Suprapubic skin (tissue), 4 donors: Measurements from ENCODE around the gene ECD. TPM values are rescaled to one million over a fixed set of nuclear protein-coding genes. Genes with fewer than 3 reads are reported as not detected.

Experiments used
- DNase-seq, 2 donors: peaks; one replicate each; pipeline ENCODE4 v3.0.0-alpha.2; 2019; ENCODE audit warnings: low spot score in 2 of 2
- H3K27ac ChIP-seq: fragments of 200-600 bp; sonication (generic); one replicate; pipeline ENCODE4 v1.5.1; 2019
- H3K27me3 ChIP-seq: fragments of 200-600 bp; sonication (generic); one replicate; pipeline ENCODE4 v1.5.1; 2019
- H3K36me3 ChIP-seq: fragments of 200-600 bp; sonication (generic); one replicate; pipeline ENCODE4 v1.5.1; 2019
- H3K4me1 ChIP-seq: fragments of 200-600 bp; sonication (generic); one replicate; pipeline ENCODE4 v1.5.1; 2019
- H3K4me3 ChIP-seq: fragments of 200-600 bp; sonication (generic); one replicate; pipeline ENCODE4 v1.5.1; 2019; ENCODE audit warnings: mild to moderate bottlenecking
- H3K9me3 ChIP-seq: fragments of 200-600 bp; sonication (generic); one replicate; pipeline ENCODE4 v1.5.1; 2019
- EP300 ChIP-seq: sonication (generic); formaldehyde crosslinking; IDR thresholded peaks from one replicate; pipeline ENCODE4 v1.6.1; 2017; ENCODE audit warnings: antibody characterized with exemption
- POLR2A ChIP-seq, 2 donors: fragments of 450-650 bp; IDR thresholded peaks; one replicate each; pipeline ENCODE4 v1.6.1; 2017; ENCODE audit warnings: antibody characterized with exemption in 2 of 2, mild to moderate bottlenecking in 2 of 2, moderate library complexity in 2 of 2
- POLR2AphosphoS5 ChIP-seq, 3 donors: sonication (generic); formaldehyde crosslinking; IDR thresholded peaks; one replicate each; pipeline ENCODE4 v1.6.1; 2017; ENCODE audit warnings: antibody characterized with exemption in 3 of 3
- WGBS: methylation state at CpG from one replicate; pipeline ENCODE4 v1.1.5; 2018; 5-methylcytosine and 5-hydroxymethylcytosine counted together
- total RNA-seq, 4 donors: library from RNA; depleted of rRNA; stranded (reverse); fragments of >200 nt; gene quantifications; one replicate each; pipeline ENCODE4 v1.1.0, GENCODE V29; 2016
- TF ChIP-seq, protein P1 (sequence below), 2 donors: fragments of 200-600 bp in 1 of 2; fragments of 450-650 bp in 1 of 2; sonication (generic) in 1 of 2; IDR thresholded peaks; one replicate each; pipeline ENCODE4 v1.5.1; 2016 to 2019; ENCODE audit warnings: antibody characterized with exemption in 2 of 2, mild to moderate bottlenecking in 1 of 2, moderate library complexity in 1 of 2

Gene ECD
- total RNA-seq, 4 donors from 2014 or later: 32.5 to 43.9 (median 35.1) TPM

DNA sequence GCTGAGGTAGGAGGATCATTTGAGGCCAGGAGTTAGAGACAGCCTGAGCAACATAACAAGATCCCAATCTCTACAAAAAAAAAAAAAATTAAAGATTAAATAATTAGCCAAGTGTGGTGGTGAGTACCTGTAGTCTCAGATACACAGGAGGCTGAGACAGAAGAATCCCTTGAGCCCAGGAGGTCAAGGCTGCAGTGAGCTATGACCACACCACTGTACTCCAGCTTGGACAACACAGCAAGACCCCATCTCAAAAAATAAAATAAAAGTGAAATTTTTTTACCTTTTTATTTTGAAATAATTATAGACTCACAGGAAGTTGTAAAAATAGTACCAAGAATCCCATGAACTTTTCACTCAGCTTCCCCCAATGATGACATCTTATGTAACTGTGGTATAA is 5.1 kb upstream of the ECD start:
- no peak for TF ChIP-seq POLR2A (IDR thresholded peaks at IDR 0.05)
- TF ChIP-seq EP300: no peak
- TF ChIP-seq, protein P1, sequence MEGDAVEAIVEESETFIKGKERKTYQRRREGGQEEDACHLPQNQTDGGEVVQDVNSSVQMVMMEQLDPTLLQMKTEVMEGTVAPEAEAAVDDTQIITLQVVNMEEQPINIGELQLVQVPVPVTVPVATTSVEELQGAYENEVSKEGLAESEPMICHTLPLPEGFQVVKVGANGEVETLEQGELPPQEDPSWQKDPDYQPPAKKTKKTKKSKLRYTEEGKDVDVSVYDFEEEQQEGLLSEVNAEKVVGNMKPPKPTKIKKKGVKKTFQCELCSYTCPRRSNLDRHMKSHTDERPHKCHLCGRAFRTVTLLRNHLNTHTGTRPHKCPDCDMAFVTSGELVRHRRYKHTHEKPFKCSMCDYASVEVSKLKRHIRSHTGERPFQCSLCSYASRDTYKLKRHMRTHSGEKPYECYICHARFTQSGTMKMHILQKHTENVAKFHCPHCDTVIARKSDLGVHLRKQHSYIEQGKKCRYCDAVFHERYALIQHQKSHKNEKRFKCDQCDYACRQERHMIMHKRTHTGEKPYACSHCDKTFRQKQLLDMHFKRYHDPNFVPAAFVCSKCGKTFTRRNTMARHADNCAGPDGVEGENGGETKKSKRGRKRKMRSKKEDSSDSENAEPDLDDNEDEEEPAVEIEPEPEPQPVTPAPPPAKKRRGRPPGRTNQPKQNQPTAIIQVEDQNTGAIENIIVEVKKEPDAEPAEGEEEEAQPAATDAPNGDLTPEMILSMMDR (IDR thresholded peaks at IDR 0.05): no peak
- no peak for TF ChIP-seq POLR2AphosphoS5 (IDR thresholded peaks at IDR 0.05)
- peaks cover 12% of the 10 kb centered on the region for H3K4me1 ChIP-seq
- no peaks in the 10 kb centered on the region for H3K9me3 ChIP-seq
- no peak overlapping the region for H3K4me3 ChIP-seq
- H3K27ac ChIP-seq: no peak overlapping the region
- DNase-seq: no peak
- peaks cover 19% of the 10 kb centered on the region for H3K36me3 ChIP-seq
- no peaks in the 10 kb centered on the region for H3K27me3 ChIP-seq

DNA sequence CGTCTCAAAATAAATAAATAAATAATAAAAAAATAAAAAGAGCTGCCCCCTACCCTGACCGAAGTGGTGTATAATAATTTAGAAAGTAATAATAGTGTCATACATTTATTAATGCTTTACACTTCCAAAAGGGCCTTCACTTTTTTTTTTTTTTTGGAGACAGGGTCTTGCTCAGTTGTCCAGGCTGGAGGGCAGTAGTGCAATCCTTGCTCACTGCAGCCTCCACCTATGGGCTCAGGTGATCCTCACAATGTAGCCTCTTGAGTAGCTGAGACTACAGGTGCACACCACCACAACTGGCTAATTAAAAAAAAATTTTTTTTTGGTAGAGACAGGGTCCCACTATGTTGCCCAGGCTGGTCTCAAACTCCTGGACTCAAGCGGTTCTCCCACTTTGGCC is 1.5 kb upstream of the ECD start:
- Histone ChIP-seq H3K27ac (no peak overlapping the region), H3K9me3 (no peaks in the 10 kb centered on the region), H3K4me3 (no peak overlapping the region), H3K36me3 (no peaks in the 10 kb centered on the region), H3K27me3 (no peaks in the 10 kb centered on the region), H3K4me1 (peaks cover 36% of the 10 kb centered on the region)
- TF ChIP-seq EP300 (no peak), POLR2AphosphoS5 (IDR thresholded peaks at IDR 0.05) (no peak), POLR2A (IDR thresholded peaks at IDR 0.05) (no peak)
- TF ChIP-seq, protein P1 (IDR thresholded peaks at IDR 0.05): no peak
- no peak for DNase-seq
- WGBS: 97% methylated on average over 3 of the region's 3 CpGs

DNA sequence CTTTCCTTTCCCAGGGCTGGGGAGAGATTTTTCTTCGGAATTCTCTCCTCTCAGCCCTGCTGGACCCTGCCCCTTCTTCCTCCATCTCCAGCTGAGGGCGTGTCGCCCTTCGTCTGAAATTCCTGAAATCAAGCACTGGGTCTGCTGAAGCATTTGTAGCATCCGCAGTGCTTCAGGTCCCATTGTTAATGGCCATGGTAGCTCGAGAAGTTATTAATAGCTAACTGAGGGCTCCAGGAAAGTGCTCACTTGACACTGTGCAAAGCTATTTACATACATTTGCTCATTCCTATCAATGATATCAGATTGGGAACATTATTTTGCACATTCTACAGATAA is 626 bp upstream of the ECD start:
- Histone ChIP-seq H3K27me3 (no peaks in the 10 kb centered on the region), H3K4me3 (peak overlapping the region; percentile 97), H3K36me3 (peaks cover 5% of the 10 kb centered on the region), H3K4me1 (peaks cover 42% of the 10 kb centered on the region), H3K9me3 (no peaks in the 10 kb centered on the region), H3K27ac (peak overlapping the region; percentile 98)
- 1% methylated on average over 6 of the region's 6 CpGs for WGBS
- no peak for DNase-seq
- TF ChIP-seq, protein P1 (IDR thresholded peaks at IDR 0.05): no peak
- TF ChIP-seq EP300: no peak
- no peak for TF ChIP-seq POLR2A (IDR thresholded peaks at IDR 0.05)
- no peak for TF ChIP-seq POLR2AphosphoS5 (IDR thresholded peaks at IDR 0.05)

DNA sequence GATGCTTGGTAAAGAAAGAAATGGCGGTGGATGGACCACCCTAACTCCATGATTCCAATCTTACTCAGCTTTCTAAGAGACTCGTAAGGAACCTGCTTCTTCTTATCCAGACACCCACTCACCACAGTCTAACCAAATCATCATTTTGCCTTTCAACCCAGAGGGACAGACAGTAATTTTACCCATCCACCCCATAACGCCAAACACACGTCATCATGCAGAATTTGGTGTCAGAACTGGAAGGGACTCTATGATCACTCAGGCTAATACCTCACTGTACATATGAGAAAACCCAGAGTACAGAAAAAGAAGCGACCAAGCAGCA is 388 bp downstream of the ECD start:
- no peak for TF ChIP-seq POLR2A (IDR thresholded peaks at IDR 0.05)
- TF ChIP-seq, protein P1 (IDR thresholded peaks at IDR 0.05): no peak
- H3K27ac ChIP-seq: peak overlapping the region; percentile 98
- peak overlapping the region; percentile 97 for H3K4me3 ChIP-seq
- H3K36me3 ChIP-seq: peaks cover 13% of the 10 kb centered on the region
- peaks cover 52% of the 10 kb centered on the region for H3K4me1 ChIP-seq
- no peak for DNase-seq
- no peaks in the 10 kb centered on the region for H3K27me3 ChIP-seq
- H3K9me3 ChIP-seq: no peaks in the 10 kb centered on the region
- 9% methylated on average over 5 of the region's 5 CpGs for WGBS

DNA sequence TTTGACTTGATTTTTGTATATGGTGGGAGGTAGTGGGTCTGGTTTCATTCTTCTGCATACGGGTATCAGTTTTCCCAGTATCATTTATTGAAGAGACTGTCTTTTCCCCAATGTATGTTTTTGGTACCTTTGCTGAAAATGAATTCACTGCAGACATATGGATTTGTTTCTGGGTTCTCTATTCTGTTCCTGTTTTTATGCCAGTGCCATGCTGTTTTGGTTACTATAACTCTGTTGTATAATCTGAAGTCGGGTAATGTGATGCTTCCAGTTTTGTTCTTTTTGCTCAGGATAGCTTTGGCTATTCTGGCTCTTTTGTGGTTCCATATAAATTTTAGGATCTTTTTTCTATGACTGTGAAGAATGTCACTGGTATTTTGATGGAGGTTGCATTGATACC is 836 bp downstream of the ECD start:
- peaks cover 17% of the 10 kb centered on the region for H3K36me3 ChIP-seq
- no peaks in the 10 kb centered on the region for H3K9me3 ChIP-seq
- H3K27me3 ChIP-seq: no peaks in the 10 kb centered on the region
- H3K27ac ChIP-seq: peak overlapping the region; percentile 98
- TF ChIP-seq EP300 (no peak), POLR2AphosphoS5 (IDR thresholded peaks at IDR 0.05) (no peak), POLR2A (IDR thresholded peaks at IDR 0.05) (no peak)
- TF ChIP-seq, protein P1 (IDR thresholded peaks at IDR 0.05): no peak
- DNase-seq: no peak
- peak overlapping the region; percentile 97 for H3K4me3 ChIP-seq
- WGBS: 84% methylated on average over 2 of the region's 2 CpGs
- H3K4me1 ChIP-seq: peaks cover 57% of the 10 kb centered on the region
